Heart left ventricle (tissue), 13 donors: ENCODE results near the gene LARP4B.

ENCODE experiments used
- POLR2A ChIP-seq, 2 donors: fragments of 450-650 bp; IDR thresholded peaks; one replicate each; pipeline ENCODE4 v1.6.1; 2017; ENCODE audit warnings: antibody characterized with exemption in 2 of 2, mild to moderate bottlenecking in 2 of 2, moderate library complexity in 2 of 2
- TF ChIP-seq, protein P1 (sequence below), 12 donors: fragments of 200-600 bp; sonication (generic) in 4 of 12; IDR thresholded peaks; one replicate each; pipeline versions ENCODE4 v1.5.0 to v1.8.0; 2018 to 2022; ENCODE audit warnings: antibody characterized with exemption in 12 of 12, mild to moderate bottlenecking in 5 of 12
- donor health status: ischemic (EF 13 %, LVEDD 7.1; RV severe dilation, severe dysfunction).
- donor health status: DM: no; HTN: yes; CAD: no.
- donor health status: DM: no; HTN: no; CAD: no.
- donor health status: ischemic (EF 25% LVEDD 6.9; RV normal size, moderate dysfunction).
- donor health status: ischemic (EF 25% LVEDD 5.7; RV mildly dilated, moderate dysfunction).
- donor health status: ischemic (EF 35%, LVEDD 5.7; RV mildly dilated, moderate dysfunction).
- donor health status: nonischemic (EF 11% LVEDD 7.7; RV severe dilation, severe dysfunction).
- donor health status: DM: yes; HTN: yes; CAD: no.
- donor health status: PGD.
- donor health status: ischemic (EF 29% LVEDD 5.4; RV normal size, mild dysfunction).
- donor health status: nonischemic (EF 23%, LVEDD 6.1; RV moderate dilation, normal function).

DNA sequence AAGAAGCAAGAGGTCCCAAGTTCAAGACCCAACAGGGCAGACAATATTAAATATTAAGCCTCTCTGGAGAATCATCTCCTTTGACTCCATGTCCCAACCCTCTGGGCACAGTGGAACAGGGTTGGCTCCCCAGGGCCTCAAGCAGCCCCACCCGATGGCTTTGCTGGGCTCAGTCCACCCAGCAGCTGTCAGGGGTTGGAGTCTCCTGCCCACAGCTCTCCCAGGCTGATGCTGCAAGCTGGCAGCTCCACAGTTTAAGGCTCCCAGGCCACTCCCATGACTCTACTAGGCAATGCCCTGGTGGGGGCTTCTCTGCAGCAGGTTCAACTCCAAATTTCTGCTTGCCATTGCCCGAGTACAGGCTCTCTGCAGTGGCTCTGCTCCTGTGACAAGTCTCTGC, 55.1 kb downstream of the LARP4B start:
- TF ChIP-seq, protein P1, sequence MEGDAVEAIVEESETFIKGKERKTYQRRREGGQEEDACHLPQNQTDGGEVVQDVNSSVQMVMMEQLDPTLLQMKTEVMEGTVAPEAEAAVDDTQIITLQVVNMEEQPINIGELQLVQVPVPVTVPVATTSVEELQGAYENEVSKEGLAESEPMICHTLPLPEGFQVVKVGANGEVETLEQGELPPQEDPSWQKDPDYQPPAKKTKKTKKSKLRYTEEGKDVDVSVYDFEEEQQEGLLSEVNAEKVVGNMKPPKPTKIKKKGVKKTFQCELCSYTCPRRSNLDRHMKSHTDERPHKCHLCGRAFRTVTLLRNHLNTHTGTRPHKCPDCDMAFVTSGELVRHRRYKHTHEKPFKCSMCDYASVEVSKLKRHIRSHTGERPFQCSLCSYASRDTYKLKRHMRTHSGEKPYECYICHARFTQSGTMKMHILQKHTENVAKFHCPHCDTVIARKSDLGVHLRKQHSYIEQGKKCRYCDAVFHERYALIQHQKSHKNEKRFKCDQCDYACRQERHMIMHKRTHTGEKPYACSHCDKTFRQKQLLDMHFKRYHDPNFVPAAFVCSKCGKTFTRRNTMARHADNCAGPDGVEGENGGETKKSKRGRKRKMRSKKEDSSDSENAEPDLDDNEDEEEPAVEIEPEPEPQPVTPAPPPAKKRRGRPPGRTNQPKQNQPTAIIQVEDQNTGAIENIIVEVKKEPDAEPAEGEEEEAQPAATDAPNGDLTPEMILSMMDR (IDR thresholded peaks at IDR 0.05): no peak
- no peak for TF ChIP-seq POLR2A (IDR thresholded peaks at IDR 0.05)
